HG03575 (cell line): Measurements from ENCODE around the gene PHPT1.

Source experiments
- ATAC-seq: cut with Tn5 transposase; IDR thresholded peaks from one replicate; pipeline ENCODE4 v1.9.1; 2021; ENCODE audit not compliant: unreplicated experiment, insufficient number of reproducible peaks, low FRiP score; ENCODE audit errors: extremely low read depth

Gene PHPT1

DNA sequence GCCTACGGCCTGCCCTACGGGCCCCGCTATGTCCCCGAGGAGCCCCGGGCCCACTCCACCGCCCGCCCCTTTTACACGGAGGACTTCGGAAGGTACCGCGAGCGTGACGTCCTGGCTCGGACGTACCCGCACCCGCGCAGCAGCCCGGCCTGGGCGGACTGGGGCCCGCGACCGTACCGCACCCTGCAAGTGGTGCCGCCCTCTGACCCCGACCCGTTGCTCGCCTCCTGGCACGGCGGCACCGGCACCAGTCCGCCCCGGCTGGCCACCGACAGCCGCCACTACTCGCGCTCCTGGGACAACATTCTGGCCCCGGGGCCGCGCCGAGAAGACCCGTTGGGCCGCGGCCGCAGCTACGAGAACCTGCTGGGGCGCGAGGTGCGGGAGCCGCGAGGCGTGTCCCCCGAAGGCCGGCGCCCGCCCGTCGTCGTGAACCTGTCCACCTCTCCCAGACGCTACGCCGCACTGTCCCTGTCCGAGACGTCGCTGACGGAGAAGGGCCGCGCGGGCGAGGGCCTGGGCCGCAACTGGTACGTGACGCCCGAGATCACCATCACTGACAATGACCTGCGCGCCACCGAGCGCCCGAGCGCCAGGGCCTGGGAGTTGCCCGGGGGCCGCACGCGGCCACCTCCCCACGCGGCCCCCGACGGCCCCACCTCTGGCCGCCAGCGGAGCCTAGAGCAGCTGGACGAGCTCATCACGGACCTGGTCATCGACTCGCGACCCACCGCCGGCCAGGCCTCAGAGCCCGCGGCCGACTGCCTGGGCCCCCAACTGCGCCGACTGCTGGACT, 3.5 kb upstream of the PHPT1 start:
- no peak for ATAC-seq

DNA sequence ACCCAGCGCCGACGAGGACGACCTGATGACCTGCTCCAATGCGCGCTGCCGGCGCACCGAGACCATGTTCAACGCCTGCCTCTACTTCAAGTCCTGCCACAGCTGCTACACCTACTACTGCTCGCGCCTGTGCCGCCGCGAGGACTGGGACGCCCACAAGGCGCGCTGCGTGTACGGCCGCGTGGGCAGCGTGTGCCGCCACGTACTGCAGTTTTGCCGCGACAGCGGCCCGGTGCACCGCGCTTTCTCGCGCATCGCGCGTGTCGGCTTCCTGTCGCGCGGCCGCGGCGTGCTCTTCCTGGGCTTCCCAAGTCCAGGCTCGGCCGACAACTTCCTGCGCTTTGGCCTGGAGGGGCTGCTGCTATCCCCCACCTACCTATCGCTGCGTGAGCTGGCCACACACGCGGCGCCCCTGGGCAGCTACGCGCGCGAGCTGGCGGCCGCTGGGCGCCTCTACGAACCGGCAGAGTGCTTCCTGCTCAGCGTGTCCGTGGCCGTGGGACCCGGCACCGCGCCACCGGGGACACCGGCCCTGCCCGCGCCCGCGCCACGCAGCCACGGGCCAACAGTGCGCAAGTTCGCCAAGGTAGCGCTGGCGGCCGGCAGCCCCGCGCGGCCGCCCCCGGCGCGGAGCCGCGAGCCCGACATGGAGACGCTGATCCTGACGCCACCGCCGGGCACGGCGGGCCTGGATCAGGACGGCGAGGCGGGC, 2.7 kb upstream of the PHPT1 start:
- no peak for ATAC-seq

DNA sequence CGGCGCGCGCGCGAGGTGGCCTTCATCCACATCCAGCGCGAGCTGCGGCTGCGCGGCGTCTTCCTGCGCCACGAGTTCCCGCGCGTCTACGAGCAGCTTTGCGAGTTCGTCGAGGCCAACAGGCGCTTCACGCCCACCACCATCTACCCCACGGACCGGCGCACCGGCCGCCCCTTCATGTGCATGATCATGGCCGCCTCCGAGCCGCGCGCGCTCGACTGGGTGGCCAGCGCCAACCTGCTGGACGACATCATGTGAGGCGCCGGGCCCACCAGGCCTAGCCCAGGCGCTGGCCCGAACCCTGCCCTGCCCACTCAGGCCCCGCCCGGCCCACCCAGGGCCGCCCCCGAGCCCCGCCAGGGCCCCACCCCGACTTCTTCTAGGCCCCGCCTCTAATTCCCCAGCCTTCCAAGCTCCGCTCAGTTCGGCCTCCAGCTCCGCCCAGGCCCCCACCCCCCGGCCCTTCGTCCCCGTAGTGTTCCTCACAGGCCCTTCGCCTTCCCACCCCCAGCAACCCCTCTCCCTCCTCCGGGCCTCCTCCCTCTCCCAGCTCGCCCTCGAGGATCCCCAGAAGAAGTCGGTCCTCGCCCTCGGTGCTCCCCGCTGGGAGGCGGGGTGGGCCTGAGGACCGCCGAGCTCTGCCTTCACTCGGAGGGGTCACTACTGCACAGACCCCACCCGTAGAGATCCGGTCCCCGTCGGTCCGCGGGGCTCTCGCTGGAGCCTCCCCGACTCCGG, 2.0 kb upstream of the PHPT1 start:
- ATAC-seq = no peak

DNA sequence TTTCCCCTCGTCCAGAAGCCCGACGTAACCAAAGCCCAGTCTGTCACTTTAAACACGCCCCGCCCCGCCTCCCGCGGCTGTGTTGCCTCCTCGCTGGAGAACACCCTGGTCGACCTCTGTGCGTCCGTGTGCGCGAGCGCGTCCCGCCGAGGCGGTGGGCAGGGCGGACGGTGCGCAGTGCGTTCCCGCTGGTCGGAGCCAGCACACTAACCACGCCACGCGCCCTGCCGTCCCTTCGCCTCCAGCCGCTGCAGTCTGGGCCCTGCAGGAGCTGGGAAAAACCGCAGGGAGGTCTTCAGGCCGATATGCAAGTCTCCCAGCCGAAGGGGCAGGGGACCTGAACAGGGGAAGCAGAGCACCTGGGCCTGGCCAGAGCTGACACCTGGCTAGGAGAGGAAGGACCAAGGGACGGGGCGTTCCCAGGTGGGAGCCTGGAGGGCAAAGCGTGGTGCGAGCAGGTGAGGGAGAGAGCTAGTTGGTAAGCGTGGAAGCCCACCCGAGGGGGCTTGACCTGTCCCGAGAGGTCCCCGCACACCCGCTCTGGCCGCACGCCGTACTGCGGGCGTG, 1.3 kb upstream of the PHPT1 start:
- no peak for ATAC-seq

DNA sequence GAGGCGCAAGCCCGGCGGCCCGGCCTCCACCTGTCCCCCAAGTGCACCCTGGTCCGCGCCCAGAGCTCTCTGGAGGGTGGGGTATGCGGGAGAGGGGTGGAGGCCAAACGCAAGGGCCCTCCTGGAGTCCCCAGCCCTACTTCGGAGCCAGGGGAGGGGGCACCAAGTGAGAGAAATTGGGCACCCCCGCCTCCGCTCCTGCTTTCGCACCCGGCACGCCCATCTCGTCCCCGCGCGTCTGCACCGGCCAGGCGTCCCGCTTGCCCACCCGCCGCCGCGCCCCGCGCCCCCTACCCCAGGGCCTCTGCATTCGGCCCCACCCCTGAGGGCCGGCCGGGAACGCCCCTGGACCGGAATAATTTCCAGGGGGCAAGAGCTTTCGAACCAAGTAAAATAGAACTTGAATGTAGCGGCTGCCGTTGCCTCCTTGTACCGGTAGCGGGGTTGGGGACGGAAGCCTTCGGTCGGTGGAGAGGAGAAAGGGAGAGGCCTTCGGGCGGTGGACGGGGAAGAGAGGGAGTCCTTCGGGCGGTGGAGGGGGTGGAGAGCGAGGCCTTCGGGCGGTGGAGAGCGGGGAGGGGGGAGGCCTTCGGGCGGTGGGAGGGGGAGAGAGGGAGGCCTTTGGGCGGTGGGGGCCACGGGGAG, 694 bp upstream of the PHPT1 start:
- no peak for ATAC-seq

DNA sequence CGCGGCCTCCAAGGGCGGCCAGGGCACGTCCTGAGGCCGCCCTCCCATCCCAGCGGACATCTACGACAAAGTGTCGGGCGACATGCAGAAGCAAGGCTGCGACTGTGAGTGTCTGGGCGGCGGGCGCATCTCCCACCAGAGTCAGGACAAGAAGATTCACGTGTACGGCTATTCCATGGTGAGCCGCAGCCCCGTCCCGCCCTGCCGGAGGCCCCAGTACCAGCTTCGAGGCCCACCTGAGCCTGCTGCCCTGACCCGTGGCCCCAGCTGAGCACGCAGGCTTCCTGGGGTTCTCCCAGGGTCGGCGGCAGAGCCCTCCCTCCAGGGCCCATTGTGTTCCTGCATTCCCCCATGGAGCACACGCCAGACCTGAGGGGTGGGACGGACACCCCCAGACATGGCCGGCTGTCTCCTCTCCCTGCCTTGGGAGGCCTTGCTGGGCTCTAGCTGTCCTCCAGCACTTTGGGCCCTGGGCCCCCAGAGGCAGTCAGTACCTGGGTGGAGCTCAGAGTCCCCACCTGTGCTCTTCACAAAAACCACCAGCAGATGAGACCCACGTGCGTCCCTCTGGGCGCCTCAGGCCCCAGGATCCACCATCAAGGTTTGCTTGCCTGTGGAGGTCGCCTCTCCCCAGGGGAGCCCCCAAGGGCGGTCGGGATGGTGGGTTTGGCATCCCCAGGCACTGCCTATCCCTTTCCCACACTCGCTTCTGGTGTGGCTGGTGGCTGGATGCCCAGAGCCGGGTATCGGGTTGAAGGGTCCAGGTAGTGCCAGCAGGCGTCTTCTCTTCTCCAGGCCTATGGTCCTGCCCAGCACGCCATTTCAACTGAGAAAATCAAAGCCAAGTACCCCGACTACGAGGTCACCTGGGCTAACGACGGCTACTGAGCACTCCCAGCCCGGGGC, 1.0 kb downstream of the PHPT1 start:
- no peak for ATAC-seq

DNA sequence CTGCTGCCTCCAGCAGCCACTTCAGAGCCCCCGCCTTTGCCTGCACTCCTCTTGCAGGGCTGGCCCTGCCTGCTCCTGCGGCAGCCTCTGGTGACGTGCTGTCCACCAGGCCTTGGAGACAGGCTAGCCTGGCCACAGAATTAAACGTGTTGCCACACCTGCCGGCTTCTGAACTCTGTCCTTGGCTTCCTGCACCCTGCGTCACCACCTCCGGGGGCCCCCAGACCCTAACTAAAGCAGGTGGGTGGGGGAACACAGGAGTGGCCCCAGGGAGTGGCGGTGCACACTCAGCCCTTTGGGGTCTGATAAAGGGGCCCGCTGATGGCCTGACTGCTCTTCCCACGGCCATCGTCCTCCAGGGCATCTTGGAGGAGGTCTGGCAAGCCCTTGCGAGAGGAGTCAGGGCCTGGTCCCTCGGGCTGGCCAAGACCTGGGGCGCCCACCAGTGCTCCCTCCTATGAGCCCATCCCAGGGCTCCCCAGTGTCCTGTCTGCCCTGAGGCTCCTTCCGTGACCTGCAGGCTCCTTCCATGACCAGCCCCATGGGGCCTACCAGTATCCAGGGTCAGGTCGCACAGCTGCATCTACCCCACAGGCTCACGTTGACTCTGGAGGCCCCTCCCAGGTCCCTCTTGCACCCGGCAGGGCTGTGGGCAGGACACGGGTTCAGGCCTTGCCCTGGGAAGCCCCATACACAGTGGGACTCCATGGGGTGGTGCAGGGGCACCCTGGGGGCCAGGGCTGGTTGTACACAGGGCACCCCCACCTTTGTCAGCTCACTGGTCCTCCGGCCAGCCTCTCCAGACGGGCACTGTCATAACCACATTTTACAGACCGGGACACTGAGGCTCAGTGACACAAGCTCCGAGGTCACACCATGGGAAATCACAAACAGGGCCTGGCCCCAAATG, 1.9 kb downstream of the PHPT1 start:
- ATAC-seq = no peak

DNA sequence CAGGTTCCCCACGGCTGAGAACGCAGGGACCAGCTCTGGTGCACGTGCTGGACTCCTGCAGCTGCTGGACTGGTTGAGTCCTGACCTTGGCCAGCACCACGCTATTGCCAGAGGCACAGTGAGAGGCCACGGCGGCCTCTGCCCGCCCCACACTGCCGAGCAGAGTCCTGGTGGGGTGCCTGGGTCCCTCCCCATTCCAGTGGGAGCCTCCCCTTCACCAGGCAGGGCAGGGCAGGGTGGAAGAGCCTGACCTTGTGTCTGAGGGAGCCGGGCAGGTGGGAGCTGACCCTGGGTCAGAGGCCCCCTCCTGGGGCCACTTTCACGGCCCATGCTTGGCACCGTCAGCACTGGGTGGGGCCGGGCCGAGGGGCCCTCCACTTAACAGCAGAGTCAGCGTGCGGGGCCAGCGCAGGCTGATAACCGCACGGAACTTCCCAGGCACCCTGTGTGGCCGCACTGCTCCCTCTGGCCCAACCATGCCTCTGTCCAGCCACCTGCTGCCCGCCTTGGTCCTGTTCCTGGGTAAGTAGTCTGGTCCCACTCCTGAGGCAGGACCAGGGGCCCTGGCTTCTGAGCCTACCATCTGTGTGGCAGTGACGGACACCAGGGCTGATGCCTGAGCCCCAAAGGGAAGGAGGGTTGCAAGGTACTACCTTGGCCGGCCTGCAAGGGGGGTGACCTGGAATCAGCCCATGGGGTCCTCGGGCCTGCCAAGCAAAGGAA, 2.9 kb downstream of the PHPT1 start, which contains the start of gene MAMDC4:
Gene MAMDC4 (plus strand): TSS at position 406 of the 723 bp plus-strand sequence. CDS start 71 bp downstream, at position 477.
- no peak for ATAC-seq

DNA sequence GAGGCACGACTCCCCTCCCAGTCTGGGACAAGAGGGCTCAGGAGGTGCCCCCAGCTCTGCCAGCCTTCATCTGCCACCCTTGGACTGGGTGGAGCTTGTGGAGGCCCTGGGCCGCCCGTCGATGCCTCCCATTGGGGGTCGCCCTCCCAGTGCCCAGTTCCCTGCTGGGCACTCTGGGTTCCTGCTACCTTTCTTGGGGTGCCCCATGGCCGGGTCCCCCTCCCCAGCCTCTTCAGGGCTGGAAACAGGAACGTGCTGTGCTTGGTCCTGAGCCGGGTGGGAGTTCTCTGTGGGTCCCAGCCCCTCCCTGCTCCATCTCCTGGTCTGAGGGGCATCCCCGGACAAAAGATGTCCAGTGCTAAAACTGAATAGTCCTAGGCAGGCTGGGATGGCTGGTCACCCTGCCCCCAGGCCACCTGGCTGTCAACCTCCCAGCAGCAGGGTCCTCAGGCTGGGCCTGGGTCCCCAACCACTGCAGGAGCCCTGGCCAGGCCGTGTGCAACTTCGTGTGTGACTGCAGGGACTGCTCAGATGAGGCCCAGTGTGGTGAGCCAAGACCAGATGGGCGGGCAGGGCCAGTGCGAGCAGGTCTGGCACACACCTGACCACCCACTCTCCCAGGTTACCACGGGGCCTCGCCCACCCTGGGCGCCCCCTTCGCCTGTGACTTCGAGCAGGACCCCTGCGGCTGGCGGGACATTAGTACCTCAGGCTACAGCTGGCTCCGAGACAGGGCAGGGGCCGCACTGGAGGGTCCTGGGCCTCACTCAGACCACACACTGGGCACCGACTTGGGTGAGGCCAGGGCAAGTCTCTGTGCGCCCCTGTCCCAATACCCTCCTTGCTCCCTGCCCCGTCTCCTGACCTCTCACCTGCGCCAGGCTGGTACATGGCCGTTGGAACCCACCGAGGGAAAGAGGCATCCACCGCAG, 3.7 kb downstream of the PHPT1 start:
- no peak for ATAC-seq

DNA sequence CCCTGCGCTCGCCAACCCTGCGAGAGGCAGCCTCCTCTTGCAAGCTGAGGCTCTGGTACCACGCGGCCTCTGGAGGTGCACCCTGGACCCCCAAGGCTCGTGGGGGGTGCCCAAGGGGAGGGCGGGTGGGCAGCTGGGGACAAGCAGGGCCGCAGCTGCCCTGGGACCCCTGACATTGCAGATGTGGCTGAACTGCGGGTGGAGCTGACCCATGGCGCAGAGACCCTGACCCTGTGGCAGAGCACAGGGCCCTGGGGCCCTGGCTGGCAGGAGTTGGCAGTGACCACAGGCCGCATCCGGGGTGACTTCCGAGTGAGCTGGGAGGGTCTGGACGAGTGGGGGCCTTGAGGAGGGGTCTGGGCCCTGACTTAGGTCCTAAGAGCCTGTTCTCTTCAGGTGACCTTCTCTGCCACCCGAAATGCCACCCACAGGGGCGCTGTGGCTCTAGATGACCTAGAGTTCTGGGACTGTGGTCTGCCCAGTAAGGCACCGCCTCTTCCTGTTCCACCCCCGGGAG, 4.4 kb downstream of the PHPT1 start:
- ATAC-seq = no peak

DNA sequence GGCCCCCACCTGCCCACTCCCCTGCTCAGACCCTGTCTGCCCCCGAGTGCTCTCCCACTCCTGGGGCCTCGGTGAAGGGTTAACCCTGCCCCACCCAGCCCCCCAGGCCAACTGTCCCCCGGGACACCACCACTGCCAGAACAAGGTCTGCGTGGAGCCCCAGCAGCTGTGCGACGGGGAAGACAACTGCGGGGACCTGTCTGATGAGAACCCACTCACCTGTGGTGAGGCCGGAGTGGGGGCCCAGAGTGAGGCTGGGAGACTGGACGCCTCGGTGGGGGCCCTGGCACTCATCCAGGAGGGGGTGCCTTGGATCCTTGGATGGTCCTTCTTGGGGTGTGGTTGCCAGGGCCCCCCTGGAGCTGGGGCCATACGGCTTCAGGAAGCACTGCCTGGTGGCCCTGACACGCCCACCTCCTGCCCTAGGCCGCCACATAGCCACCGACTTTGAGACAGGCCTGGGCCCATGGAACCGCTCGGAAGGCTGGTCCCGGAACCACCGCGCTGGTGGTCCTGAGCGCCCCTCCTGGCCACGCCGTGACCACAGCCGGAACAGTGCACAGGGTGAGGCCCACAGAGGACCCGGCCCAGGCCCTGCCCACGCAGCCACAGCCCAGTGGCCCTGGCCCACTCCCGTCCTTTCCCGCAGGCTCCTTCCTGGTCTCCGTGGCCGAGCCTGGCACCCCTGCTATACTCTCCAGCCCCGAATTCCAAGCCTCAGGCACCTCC, 5.1 kb downstream of the PHPT1 start:
- no peak for ATAC-seq

DNA sequence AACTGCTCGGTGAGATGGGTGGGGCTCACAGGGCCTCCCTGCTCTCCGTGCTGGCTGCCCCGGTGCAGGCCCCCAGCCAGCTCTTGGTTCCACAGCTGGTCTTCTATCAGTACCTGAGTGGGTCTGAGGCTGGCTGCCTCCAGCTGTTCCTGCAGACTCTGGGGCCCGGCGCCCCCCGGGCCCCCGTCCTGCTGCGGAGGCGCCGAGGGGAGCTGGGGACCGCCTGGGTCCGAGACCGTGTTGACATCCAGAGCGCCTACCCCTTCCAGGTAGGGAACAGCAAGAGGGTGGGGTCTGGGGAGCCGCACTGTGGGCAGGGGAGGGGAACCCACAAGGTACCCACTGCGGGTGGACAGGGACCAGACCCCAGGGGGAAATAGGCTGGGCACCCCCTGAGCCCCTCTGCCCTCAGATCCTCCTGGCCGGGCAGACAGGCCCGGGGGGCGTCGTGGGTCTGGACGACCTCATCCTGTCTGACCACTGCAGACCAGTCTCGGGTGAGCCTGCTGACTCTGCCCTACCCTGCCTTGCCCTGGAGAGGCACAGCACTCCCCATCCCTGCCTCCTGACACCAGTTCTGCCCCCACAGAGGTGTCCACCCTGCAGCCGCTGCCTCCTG, 5.7 kb downstream of the PHPT1 start:
- ATAC-seq = no peak

DNA sequence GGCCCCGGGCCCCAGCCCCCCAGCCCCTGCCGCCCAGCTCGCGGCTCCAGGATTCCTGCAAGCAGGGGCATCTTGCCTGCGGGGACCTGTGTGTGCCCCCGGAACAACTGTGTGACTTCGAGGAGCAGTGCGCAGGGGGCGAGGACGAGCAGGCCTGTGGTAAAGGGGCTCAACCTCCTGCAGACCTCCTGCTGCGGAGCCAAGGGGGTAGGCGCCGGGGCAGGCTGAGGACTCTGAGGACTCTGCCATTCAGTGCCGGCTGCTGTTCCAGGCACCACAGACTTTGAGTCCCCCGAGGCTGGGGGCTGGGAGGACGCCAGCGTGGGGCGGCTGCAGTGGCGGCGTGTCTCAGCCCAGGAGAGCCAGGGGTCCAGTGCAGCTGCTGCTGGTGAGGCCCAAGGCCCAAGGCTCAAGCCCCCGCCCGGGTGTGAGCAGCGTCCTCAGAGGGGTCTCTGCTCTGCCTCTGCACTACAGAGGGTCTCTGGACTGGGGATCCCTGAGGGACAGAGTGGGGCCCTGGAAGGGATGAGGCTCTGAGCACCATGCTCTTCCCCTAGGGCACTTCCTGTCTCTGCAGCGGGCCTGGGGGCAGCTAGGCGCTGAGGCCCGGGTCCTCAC, 6.4 kb downstream of the PHPT1 start:
- ATAC-seq = no peak

DNA sequence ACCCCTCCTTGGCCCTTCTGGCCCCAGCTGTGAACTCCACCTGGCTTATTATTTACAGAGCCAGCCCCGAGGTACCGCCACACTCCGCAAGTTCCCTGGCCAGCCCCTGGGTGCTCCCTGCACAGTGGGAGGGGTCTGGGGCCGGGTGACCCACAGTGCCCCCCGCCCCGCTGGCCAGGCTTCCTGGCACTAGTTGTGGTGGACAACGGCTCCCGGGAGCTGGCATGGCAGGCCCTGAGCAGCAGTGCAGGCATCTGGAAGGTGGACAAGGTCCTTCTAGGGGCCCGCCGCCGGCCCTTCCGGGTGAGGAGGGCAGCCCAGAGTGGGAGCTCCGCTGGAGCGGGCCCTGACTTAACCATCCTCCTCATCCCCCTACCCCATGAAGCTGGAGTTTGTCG, 6.9 kb downstream of the PHPT1 start:
- ATAC-seq = no peak
